DMS79 (cell line): ENCODE measurements around the gene RGL1.
A peak's percentile ranks its signal among the peaks of the same experiment; 100 is the strongest.

Source experiments
- DNase-seq: peaks from one replicate; lab custom pipeline; 2025; lab: John Stamatoyannopoulos, UW

Gene RGL1

GRCh38 chr1:183889095-183889494 lies 84.2 kb downstream of the RGL1 start:
- DNase-seq: no peak

GRCh38 chr1:183891158-183891856 lies 86.4 kb downstream of the RGL1 start:
- no peak for DNase-seq

GRCh38 chr1:183892351-183892793 lies 87.5 kb downstream of the RGL1 start:
- DNase-seq: no peak

GRCh38 chr1:183893561-183894289 lies 88.8 kb downstream of the RGL1 start:
- no peak for DNase-seq

GRCh38 chr1:183894290-183894565 lies 89.3 kb downstream of the RGL1 start:
- no peak for DNase-seq

- DNase-seq: no peak
These were observed 91.6 kb downstream of the RGL1 start for GRCh38 chr1:183896466-183897048.

- no peak for DNase-seq
These were observed 93.1 kb downstream of the RGL1 start for GRCh38 chr1:183898001-183898396.

- DNase-seq: no peak
These were observed 93.7 kb downstream of the RGL1 start for GRCh38 chr1:183898610-183899009.

- no peak for DNase-seq
These were observed 96.9 kb downstream of the RGL1 start for GRCh38 chr1:183901748-183902330.

- no peak for DNase-seq
These were observed 98.2 kb downstream of the RGL1 start for GRCh38 chr1:183903101-183903500.

GRCh38 chr1:183905508-183906113 lies 100.7 kb downstream of the RGL1 start:
- DNase-seq: no peak

- DNase-seq: no peak
These were observed 102.2 kb downstream of the RGL1 start for GRCh38 chr1:183907070-183907469.

- no peak for DNase-seq
These were observed 103.2 kb downstream of the RGL1 start for GRCh38 chr1:183908079-183908478.

GRCh38 chr1:183909672-183910071 lies 104.8 kb downstream of the RGL1 start:
- DNase-seq: no peak

- no peak for DNase-seq
These were observed 105.9 kb downstream of the RGL1 start for GRCh38 chr1:183910845-183911244.

GRCh38 chr1:183911285-183911684 lies 106.4 kb downstream of the RGL1 start:
- no peak for DNase-seq

- no peak for DNase-seq
These were observed 107.5 kb downstream of the RGL1 start for GRCh38 chr1:183912265-183912886.

GRCh38 chr1:183913567-183913993 lies 108.7 kb downstream of the RGL1 start:
- DNase-seq: no peak

- no peak for DNase-seq
These were observed 109.4 kb downstream of the RGL1 start for GRCh38 chr1:183914276-183914675.

GRCh38 chr1:183914891-183915290 lies 110.0 kb downstream of the RGL1 start:
- no peak for DNase-seq

- peak; percentile 70 for DNase-seq
These were observed 110.9 kb downstream of the RGL1 start for GRCh38 chr1:183915625-183916510.
